Ovary (tissue), 3 donors: ENCODE measurements around the gene PKP3.

ENCODE experiments used
- EP300 ChIP-seq: sonication (generic); formaldehyde crosslinking; IDR thresholded peaks from one replicate; pipeline ENCODE4 v1.6.1; 2017; ENCODE audit warnings: antibody characterized with exemption
- POLR2A ChIP-seq: fragments of 450-650 bp; IDR thresholded peaks from one replicate; pipeline ENCODE4 v1.6.1; 2017; ENCODE audit warnings: antibody characterized with exemption, mild to moderate bottlenecking, moderate library complexity
- TF ChIP-seq, protein P1 (sequence below), 3 donors: fragments of 450-650 bp in 2 of 3; fragments of 200-600 bp in 1 of 3; IDR thresholded peaks; one replicate each; pipeline versions ENCODE4 v1.5.1 to v1.8.0; 2016 to 2022; ENCODE audit warnings: antibody characterized with exemption in 3 of 3, mild to moderate bottlenecking in 1 of 3
- donor health status: DM: no; HTN: no; CAD: no.

DNA sequence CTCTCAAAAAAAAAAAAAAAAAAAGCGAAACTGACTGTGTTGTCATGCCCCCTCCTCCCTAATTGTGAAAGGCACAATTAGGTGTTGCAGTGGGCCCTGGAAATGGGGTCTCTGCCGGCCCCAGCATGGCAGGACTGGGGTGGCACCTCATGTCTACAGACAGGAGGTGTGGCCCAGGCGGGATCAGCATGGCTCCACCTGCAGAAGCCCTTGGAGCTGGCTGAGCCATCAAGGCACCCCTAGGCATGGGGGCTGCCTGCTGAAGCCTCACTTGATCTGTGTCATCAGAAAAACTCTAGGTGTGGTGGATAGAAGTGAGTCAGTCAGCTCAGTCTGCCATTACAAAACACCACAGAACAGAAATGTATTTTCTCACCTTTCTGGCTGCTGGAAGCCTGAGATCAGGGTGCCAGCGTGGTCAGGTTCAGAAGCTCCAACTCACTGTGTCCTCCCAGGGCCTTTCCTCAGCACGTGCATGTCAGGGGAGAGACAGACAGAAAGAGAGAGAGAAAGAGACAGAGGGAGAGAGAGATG is 34.8 kb upstream of the PKP3 start:
- TF ChIP-seq, protein P1, sequence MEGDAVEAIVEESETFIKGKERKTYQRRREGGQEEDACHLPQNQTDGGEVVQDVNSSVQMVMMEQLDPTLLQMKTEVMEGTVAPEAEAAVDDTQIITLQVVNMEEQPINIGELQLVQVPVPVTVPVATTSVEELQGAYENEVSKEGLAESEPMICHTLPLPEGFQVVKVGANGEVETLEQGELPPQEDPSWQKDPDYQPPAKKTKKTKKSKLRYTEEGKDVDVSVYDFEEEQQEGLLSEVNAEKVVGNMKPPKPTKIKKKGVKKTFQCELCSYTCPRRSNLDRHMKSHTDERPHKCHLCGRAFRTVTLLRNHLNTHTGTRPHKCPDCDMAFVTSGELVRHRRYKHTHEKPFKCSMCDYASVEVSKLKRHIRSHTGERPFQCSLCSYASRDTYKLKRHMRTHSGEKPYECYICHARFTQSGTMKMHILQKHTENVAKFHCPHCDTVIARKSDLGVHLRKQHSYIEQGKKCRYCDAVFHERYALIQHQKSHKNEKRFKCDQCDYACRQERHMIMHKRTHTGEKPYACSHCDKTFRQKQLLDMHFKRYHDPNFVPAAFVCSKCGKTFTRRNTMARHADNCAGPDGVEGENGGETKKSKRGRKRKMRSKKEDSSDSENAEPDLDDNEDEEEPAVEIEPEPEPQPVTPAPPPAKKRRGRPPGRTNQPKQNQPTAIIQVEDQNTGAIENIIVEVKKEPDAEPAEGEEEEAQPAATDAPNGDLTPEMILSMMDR (IDR thresholded peaks at IDR 0.05), result no peak
- TF ChIP-seq POLR2A (no peak), EP300 (no peak)
